Stromal cell of bone marrow (primary cell): ENCODE measurements around the gene COL9A3.
A peak's percentile ranks its signal among the peaks of the same experiment; 100 is the strongest.

ENCODE experiments used
- DNase-seq: peaks from one replicate; pipeline ENCODE4 v3.0.0-alpha.2; 2012; ENCODE audit warnings: low read depth

The COL9A3 gene

GRCh38 chr20:62880935-62881661 is 64.2 kb downstream of the COL9A3 start:
- DNase-seq = no peak

- no peak for DNase-seq
These were observed 65.0 kb downstream of the COL9A3 start for GRCh38 chr20:62881662-62882395.

GRCh38 chr20:62882426-62882825 is 65.6 kb downstream of the COL9A3 start:
- no peak for DNase-seq

- DNase-seq = no peak
These were observed 67.7 kb downstream of the COL9A3 start for GRCh38 chr20:62884556-62884955.

- DNase-seq = no peak
These were observed 68.4 kb downstream of the COL9A3 start for GRCh38 chr20:62885046-62885895.

- no peak for DNase-seq
These were observed 69.3 kb downstream of the COL9A3 start for GRCh38 chr20:62885896-62886708.

GRCh38 chr20:62886709-62887058 is 69.8 kb downstream of the COL9A3 start:
- no peak for DNase-seq

- DNase-seq = peak; percentile 81
These were observed 70.5 kb downstream of the COL9A3 start for GRCh38 chr20:62887152-62887859.

- DNase-seq = no peak
These were observed 71.0 kb downstream of the COL9A3 start for GRCh38 chr20:62887860-62888239.

- no peak for DNase-seq
These were observed 71.6 kb downstream of the COL9A3 start for GRCh38 chr20:62888406-62888805.

GRCh38 chr20:62888910-62889309 is 72.1 kb downstream of the COL9A3 start:
- no peak for DNase-seq

- no peak for DNase-seq
These were observed 72.6 kb downstream of the COL9A3 start for GRCh38 chr20:62889411-62889810.

GRCh38 chr20:62889871-62890270 is 73.0 kb downstream of the COL9A3 start:
- DNase-seq = no peak

- DNase-seq = no peak
These were observed 73.6 kb downstream of the COL9A3 start for GRCh38 chr20:62890444-62890843.
